B cell (primary cell): Measurements from ENCODE around the gene TMEM250.

Experiments
- CTCF ChIP-seq: fragments of 200-600 bp; IDR thresholded peaks from one replicate; pipeline ENCODE4 v1.8.0; 2022; ENCODE audit warnings: antibody characterized with exemption, mild to moderate bottlenecking
- EZH2 ChIP-seq: IDR thresholded peaks from 2 replicates; pipeline ENCODE4 v1.6.1; 2012; ENCODE audit warnings: borderline replicate concordance, low read depth, mild to moderate bottlenecking, moderate library complexity, low read length; ENCODE audit not compliant: insufficient read depth, poor library complexity, severe bottlenecking

- no peak for TF ChIP-seq EZH2
- no peak for TF ChIP-seq CTCF
Measured at GRCh38 chr9:136096505-136097001, 22.1 kb downstream of the TMEM250 start.
